Progenitor cell of endocrine pancreas (in vitro differentiated cells): ENCODE measurements around the gene HLA-E. TPM values are rescaled to one million over a fixed set of nuclear protein-coding genes. Genes with fewer than 3 reads are reported as not detected.
"Not testable (repeated sequence)": the region's sequence is repeated elsewhere in the genome, so short reads cannot be mapped to it uniquely, and the experiment has no call there.

Experiments
- DNase-seq: peaks from one replicate; pipeline ENCODE4 v3.0.0; 2021; ENCODE audit warnings: low spot score; ENCODE audit not compliant: unreplicated experiment
- H3K27ac Mint-ChIP-seq: 2 replicates; pipeline ENCODE4 v1.8.0; 2021; ENCODE audit warnings: mild to moderate bottlenecking, moderate library complexity, mixed read lengths
- H3K27me3 Mint-ChIP-seq: 2 replicates; pipeline ENCODE4 v1.8.0; 2021; ENCODE audit warnings: mixed read lengths
- H3K36me3 Mint-ChIP-seq: 2 replicates; pipeline ENCODE4 v1.8.0; 2022; ENCODE audit warnings: mixed read lengths; ENCODE audit not compliant: insufficient read depth
- H3K4me1 Mint-ChIP-seq: 2 replicates; pipeline ENCODE4 v1.8.0; 2021; ENCODE audit warnings: low read depth, mixed read lengths
- H3K4me3 Mint-ChIP-seq: 2 replicates; pipeline ENCODE4 v1.8.0; 2021; ENCODE audit warnings: low read depth, mild to moderate bottlenecking, moderate library complexity, mixed read lengths
- H3K9me3 Mint-ChIP-seq: 2 replicates; pipeline ENCODE4 v1.8.0; 2021; ENCODE audit warnings: low read depth, mixed read lengths
- total RNA-seq: library from RNA; stranded (reverse); gene quantifications from 2 replicates; pipeline ENCODE4 v1.2.1, GENCODE V29; 2021
- TF ChIP-seq, protein P1 (sequence below): fragments of 200-600 bp; sonication (generic); IDR thresholded peaks from one replicate; pipeline ENCODE4 v1.5.0; 2021; ENCODE audit warnings: antibody characterized with exemption, mild to moderate bottlenecking; ENCODE audit not compliant: unreplicated experiment

The HLA-E gene
- total RNA-seq, 1 donor from 2014 or later: 27.6 TPM

DNA sequence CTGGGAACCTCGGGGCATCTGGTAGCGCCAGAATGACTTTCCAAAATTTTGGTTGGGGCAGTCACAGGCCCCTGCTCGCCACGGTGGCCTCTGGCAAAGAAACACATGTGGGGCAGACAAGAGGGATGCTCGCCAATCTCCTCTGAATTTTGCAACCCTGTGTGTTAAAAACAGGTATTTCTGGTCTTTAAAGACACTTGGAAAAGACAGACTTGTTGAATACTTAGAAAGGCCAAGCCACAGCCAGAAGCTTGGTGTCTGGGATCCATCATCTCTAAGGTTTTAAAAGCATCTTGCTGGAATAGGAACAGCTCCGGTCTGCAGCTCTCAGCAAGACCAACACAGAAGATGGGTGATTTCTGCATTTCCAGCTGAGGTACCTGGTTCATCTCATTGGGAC is 31.2 kb downstream of the HLA-E start:
- peaks cover 5% of the 10 kb centered on the region for H3K9me3 Mint-ChIP-seq
- no peaks in the 10 kb centered on the region for H3K4me1 Mint-ChIP-seq
- TF ChIP-seq, protein P1, sequence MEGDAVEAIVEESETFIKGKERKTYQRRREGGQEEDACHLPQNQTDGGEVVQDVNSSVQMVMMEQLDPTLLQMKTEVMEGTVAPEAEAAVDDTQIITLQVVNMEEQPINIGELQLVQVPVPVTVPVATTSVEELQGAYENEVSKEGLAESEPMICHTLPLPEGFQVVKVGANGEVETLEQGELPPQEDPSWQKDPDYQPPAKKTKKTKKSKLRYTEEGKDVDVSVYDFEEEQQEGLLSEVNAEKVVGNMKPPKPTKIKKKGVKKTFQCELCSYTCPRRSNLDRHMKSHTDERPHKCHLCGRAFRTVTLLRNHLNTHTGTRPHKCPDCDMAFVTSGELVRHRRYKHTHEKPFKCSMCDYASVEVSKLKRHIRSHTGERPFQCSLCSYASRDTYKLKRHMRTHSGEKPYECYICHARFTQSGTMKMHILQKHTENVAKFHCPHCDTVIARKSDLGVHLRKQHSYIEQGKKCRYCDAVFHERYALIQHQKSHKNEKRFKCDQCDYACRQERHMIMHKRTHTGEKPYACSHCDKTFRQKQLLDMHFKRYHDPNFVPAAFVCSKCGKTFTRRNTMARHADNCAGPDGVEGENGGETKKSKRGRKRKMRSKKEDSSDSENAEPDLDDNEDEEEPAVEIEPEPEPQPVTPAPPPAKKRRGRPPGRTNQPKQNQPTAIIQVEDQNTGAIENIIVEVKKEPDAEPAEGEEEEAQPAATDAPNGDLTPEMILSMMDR: no peak
- H3K36me3 Mint-ChIP-seq: no peaks in the 10 kb centered on the region
- no peak for DNase-seq
- peaks cover 27% of the 10 kb centered on the region for H3K27me3 Mint-ChIP-seq
- no peak overlapping the region for H3K27ac Mint-ChIP-seq
- H3K4me3 Mint-ChIP-seq: no peak overlapping the region

DNA sequence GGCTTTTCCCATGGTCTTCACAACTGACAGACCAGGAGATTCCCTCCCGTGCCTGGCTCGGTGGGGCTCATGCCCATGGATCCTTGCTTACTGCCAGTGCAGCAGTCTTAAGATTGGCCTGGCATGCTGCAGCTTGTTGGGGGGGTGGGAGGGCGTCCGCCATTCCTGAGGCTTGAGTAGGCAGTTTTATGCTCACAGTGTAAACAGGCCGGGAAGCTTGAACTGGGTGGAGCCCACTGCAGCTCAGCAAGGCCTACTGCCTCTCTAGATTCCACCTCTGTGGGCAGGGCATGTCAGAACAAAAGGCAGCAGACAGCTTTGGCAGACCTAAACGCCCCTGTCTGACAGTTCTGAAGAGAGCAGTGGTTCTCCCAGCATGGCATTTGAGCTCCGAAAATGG is 31.8 kb downstream of the HLA-E start:
- not testable (repeated sequence) for H3K36me3 Mint-ChIP-seq, H3K9me3 Mint-ChIP-seq, DNase-seq, H3K4me1 Mint-ChIP-seq, H3K4me3 Mint-ChIP-seq, H3K27ac Mint-ChIP-seq
- H3K27me3 Mint-ChIP-seq: peaks cover 27% of the 10 kb centered on the region

DNA sequence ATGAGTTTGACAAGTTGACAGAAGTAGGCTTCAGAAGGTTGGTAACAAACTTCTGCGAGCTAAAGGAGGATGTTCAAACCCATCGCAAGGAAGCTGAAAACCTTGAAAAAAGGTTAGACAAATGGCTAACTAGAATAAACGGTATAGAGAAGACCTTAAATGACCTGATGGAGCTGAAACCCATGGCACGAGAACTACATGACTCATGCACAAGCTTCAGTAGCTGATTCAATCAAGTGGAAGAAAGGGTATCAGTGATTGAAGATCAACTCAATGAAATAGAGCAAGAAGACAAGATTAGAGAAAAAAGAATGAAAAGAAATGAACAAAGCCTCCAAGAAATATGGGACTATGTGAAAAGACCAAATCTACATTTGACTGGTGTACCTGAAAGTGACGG is 32.6 kb downstream of the HLA-E start:
- H3K4me3 Mint-ChIP-seq, H3K36me3 Mint-ChIP-seq, H3K9me3 Mint-ChIP-seq, DNase-seq, H3K27ac Mint-ChIP-seq, H3K4me1 Mint-ChIP-seq: not testable (repeated sequence)
- peaks cover 27% of the 10 kb centered on the region for H3K27me3 Mint-ChIP-seq

DNA sequence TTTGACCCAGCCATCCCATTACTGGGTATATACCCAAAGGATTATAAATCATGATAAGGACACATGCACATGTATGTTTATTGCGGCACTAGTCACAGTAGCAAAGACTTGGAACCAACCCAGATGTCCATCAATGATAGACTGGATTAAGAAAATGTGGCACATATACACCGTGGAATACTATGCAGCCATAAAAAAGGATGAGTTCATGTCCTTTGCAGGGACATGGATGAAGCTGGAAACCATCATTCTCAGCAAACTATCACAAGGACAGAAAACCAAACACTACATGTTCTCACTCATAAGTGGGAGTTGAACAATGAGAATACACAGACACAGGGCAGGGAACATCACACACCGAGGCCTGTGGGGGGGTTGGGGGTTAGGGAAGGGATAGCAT is 37.1 kb downstream of the HLA-E start:
- not testable (repeated sequence) for H3K9me3 Mint-ChIP-seq, DNase-seq

DNA sequence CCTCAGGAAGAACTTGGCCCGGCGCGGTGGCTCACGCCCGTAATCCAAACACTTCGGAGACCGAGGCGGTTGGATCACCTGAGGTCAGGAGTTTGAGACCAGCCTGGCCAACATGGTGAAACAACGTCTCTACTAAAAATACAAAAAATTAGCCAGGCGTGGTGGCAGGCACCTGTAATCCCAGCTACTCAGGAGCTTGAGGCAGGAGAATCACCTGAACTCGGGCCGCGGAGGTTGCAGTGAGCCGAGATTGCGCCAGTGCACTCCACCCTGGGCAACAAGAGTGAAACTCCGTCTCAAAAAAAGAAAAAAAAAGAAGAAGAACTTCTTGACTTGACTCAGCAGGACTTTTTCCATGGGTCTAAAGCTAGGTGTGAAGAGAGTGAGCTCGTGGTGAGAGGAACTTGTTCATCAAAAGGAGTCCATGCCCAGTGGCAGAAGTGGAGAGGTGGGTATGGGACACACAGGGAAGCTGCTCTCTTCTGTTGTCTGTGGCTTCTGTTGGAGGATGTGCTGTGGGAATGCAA is 40.1 kb downstream of the HLA-E start:
- not testable (repeated sequence) for H3K36me3 Mint-ChIP-seq, DNase-seq, H3K27me3 Mint-ChIP-seq, H3K4me3 Mint-ChIP-seq, H3K9me3 Mint-ChIP-seq, H3K4me1 Mint-ChIP-seq
- H3K27ac Mint-ChIP-seq: peak overlapping the region; percentile 14

More for the DNA sequence above, 37.1 kb downstream of the HLA-E start:
- not testable (repeated sequence) for H3K4me3 Mint-ChIP-seq, H3K36me3 Mint-ChIP-seq, H3K4me1 Mint-ChIP-seq, H3K27ac Mint-ChIP-seq
- peaks cover 27% of the 10 kb centered on the region for H3K27me3 Mint-ChIP-seq

DNA sequence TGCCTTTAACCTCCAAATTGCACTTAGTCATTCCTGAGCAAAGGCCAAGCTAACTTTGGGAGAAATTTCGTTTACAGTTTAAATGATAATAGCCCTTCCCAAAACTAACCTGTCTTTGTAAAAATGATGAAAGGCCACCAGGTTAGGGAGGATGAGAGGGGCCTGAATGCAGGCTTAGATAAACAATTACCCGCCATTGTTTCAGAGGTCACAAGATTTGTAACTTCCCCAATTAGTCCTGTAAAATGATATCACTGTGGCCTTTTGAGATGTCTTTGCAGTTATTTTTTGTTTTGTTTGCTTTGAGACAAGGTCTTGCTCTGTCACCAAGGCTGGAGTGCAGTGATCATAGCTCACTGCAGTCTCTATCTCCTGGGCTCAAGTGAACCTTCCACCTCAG is 40.7 kb downstream of the HLA-E start:
- Mint-ChIP-seq H3K4me3 (no peak overlapping the region), H3K27ac (no peak overlapping the region), H3K9me3 (peaks cover 3% of the 10 kb centered on the region), H3K27me3 (peaks cover 1% of the 10 kb centered on the region), H3K36me3 (no peaks in the 10 kb centered on the region), H3K4me1 (no peaks in the 10 kb centered on the region)
- TF ChIP-seq, protein P1: no peak
- no peak for DNase-seq

DNA sequence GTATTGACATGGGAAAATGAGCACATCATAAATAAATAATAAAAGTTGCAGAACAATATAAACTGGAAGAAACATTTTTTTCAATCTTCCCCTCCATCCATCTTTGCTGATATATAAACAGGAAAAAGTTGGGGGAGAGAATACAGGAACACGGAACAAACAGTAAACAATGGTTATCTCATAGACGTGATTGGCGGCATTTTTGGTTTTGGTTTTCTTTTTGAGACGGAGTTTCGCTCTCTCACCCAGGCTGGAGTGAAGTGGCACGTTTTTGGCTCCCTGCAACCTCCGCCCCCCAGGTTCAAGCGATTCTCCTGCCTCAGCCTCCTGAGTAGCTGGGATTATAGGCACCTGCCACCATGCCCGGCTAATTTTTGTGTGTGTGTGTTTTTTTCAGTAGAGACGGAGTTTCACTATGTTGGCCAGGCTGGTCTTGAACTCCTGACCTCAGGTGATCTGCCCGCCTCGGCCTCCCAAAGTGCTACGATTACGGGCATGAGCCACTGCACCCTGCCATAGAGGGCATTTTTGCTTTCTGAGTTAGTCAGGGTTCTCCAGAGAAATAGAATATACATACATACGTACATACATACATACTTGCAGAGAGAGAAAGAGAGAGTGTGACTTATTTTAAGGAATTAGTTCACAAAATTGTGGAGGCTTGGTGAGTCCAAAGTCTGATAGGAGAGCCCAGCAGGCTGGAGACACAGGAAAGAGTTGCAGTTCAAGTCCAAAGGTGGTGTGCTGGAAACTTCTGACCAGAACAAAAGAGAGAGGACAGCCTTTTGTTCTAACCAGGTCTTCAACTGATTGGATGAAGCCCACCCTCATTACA is 44.4 kb downstream of the HLA-E start:
- TF ChIP-seq, protein P1: no peak
- Mint-ChIP-seq H3K4me3 (no peak overlapping the region), H3K36me3 (no peaks in the 10 kb centered on the region), H3K27ac (no peak overlapping the region), H3K27me3 (no peaks in the 10 kb centered on the region), H3K9me3 (no peaks in the 10 kb centered on the region), H3K4me1 (no peaks in the 10 kb centered on the region)
- DNase-seq: no peak
